HG02870 (cell line): Measurements from ENCODE around the gene NCLN.

Experiments used
- ATAC-seq: cut with Tn5 transposase; IDR thresholded peaks from one replicate; pipeline ENCODE4 v1.9.1; 2021; ENCODE audit warnings: mild to moderate bottlenecking, moderate library complexity; ENCODE audit not compliant: unreplicated experiment

NCLN gene

GRCh38 chr19:3253270-3253669 is 67.5 kb downstream of the NCLN start:
- no peak for ATAC-seq

GRCh38 chr19:3254520-3254919 is 68.8 kb downstream of the NCLN start:
- no peak for ATAC-seq

- no peak for ATAC-seq
These were observed 71.3 kb downstream of the NCLN start for GRCh38 chr19:3257071-3257470.
